NAMALWA (cell line): Measurements from ENCODE around the gene KCND2.
A peak's percentile ranks its signal among the peaks of the same experiment; 100 is the strongest.

Experiments
- DNase-seq: peaks from one replicate; pipeline ENCODE4 v3.0.0-alpha.2; 2015; ENCODE audit warnings: low spot score

KCND2 gene

DNA sequence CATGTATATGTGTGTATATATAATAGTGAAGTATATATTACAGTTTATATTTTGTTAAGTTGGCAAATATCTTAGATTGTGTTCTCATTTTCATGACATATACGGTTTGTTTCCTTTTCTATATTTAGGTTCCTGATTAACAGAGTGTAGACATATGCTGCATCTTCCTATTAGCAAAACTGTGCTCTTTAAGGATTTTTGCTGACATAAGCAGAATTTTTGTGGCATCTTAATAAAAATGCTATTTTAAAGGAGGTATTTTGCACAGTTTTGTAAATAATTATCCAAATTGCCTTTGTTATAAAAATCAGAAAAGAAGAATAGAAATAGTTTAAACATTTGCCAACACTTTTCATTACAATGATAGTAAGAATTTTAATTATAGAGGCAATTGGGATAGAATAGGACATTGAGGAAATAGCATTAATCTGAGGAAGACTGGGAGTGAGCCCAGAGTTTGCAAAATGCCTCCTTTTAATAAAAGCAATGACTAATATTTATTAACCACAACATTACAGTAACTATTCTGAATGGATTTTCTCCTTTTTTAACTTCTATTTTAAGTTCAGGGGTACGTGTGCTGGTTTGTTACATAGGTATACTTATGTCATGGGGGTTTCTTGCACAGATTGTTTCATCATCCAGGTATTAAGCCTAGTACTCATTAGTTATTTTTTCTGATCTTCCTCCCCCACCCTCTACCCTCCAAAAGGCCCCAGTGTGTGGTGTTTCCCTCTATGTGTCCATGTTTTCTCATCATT, 38.2 kb downstream of the KCND2 start:
- DNase-seq: no peak

DNA sequence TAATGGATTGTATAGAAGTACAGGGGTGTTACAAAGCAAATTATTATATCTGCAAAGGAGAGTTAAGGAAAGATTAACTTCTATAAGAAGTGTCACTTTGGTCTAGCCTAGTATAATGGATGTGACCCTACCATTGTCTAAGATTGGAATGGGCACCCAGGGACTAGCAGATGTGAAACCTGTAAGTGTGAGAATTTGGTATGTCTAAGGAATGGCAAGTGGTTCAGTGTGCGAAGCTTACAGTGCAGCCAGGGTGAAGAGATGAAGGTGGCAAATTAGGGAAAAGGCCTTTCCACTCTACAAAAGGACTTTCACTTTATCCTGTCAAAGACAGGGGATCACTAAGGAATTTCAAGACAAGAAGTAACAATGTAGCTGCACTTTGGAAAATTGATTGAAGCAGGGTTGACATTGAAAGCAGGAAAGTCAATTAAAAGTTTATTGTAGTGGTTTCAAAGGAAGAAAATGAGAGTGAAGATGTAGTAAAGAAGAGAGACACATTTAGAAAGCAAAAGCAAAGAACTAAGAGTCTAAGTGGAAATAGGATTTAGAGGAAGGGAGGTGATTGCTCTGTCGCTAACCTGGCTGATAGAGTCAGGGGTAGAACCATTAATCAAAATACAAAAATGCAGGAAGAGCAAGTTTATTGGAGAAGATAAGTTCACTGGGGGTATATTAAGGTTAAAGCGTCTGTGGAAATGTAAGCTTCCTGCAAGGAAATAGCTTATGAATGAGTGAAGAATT, 47.4 kb downstream of the KCND2 start:
- no peak for DNase-seq

DNA sequence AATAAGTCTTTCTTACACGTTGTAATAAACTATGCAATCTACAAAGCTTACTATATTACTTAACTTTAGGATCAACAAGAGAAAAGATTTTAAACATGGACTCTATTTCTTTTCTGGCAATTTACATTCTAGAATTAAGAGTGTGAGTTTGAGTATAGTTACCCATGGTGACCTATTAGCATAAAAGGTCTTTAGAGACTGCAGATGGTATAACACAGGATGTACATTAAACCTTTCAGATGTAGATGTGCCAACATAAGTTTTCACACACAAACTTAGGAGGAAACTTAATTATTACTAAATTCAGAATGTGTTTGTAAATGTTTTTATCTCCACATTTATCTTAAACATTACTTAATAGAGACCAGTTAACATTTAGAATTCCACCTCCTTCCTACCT, 54.1 kb downstream of the KCND2 start:
- DNase-seq: no peak

DNA sequence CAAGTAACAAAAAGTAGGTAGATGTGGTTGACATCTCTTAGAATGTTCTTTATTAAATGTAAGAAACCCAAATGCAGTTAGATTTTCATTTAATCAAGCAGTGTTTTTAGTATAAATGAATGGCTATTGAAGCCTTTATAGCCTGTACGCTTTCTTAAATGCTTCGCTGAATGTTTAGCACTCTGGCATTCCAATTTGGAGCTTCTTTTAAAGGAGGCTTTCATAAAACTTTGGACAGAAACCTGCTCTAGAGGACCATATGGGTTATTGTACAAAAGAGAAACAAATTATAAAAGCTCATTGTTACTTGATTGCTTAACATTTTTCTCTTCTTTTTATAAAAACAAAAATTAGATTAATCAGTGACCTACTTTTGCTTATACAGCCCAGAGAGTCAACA, 59.5 kb downstream of the KCND2 start:
- DNase-seq: no peak

DNA sequence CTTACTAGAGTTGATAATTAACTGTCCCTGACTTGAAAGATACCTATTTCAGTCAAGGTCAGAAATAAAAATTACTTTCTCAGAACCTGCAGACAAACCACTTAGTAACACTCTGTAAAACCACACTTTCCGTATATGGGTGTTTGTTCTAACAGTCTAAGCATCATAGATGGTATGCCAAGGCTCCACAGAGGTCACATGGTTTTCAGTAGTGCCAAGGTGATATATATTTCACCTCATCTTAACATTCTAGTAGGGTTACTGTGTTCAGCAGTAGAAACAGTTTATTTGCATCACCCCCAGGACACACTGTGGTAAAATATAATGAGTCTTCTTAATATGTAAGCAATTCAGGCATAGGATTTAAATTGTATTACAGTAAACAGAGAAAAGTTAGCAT, 61.5 kb downstream of the KCND2 start:
- DNase-seq: no peak

DNA sequence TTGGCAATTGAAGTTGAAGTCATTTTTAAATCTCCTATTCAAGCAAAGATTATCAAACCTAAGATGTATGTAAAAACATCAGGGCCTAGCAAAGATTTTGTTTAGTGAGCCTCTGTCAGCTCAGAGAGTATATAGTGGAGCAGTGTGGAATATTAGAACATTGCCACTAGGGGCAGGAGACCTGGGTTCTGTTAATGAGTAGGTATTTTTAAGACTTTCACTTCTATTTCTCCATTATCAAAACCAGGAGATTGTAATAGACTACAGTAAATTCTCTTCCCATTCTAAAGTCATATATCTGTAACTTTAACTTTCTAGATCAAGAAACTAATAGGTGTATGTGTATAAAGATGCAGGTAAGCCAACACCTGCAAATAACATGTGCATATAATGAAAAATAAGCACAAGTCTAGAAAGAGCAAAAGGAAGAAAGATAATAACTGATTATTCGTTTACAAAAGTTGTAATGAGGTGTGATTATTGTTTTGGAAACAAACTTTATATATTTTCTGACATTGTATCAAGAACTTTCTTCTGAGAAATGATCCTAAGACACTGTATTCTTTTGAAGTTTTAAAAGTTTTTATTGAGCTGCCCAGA, 64.4 kb downstream of the KCND2 start:
- peak; percentile 68 for DNase-seq

DNA sequence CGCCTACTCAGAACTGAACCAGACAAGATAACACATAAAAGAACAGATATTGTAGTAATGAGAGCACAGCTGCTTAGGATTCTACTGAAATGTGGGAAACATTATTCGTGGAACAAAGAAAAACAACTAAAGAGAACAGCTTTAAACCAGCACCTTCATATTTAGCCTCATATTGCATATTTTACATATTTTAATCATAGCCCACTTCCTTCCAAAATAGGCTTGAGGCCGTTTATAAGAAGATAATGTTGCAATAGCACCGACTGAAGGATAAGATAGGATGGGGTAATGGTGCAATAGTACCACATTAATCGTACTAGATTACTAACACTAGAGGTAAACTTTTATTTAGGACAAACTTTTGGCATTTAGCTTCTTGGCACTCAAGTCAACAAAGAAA, 71.3 kb downstream of the KCND2 start:
- DNase-seq: no peak

DNA sequence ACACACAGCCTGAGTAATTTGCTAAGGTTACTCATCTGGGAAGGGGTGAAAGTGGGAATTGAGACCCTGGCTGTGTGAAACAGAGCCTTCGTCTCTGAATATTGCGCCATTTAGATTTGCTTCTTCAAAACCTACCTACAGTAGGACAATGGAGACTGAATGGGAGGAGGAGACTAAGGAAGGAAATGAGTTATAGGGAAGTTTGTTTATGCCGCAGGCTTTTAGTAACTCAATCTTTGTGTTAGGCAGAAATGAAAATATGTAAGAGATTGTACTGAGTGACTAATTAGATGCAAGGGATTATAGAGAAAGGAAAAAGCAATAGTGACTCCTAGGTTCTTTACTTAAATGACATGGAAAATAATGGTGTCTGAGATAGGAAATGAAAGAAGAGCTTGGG, 80.2 kb downstream of the KCND2 start:
- DNase-seq: no peak

DNA sequence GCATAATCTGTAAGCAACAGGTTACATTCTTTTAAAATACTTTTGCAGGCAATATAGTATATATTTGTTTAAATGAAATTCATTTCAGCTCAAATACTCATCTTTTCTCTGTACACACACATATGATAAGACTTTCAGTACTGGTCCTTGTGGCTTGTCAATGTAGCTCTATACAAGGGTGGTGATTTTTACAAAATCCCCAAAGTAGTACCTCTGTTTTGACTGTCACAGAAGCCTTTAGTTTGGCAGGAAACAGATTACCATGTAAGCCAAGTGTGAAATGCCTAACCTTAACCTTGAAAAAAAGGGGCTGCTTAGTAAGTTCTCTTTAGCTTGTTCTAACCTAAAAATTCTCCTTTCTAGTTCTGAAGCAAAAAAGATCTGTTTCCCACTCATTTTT, 87.9 kb downstream of the KCND2 start:
- no peak for DNase-seq

DNA sequence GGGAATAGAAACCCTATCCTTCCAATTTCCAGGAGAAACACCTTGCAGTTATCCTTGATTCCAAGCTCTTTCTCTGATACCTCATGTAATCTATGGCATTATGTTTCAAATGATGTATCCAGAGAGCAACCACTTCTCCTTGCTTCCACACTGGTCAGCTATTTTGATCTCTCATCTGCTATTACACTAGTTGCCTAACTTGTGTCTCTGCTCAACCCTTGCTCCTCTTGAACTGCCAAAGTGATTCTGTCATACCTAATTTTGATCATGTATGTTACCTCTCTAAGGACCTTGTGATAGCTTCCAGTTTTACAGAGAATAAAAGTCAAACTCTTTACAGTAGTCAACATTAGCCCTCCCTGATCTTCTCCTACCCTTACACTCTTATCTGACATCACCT, 90.4 kb downstream of the KCND2 start:
- no peak for DNase-seq

DNA sequence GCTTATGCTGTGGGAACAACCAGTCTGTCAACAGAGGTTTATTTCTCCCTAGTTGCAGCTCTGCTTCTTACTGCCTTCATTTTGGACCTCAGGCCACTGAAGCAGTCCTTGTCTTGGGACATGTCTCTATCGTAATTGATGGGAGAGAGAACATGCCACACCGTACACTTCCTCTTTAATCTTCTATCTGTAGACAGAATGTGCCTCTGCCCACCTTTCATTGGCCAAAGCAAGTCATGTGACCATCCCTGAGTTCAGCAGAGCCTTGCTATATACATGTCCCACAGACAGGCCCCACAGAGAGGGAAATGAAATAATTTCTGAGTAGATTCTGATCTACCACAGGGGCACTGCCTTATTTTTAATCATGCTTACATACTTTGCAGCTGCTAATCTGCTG, 98.0 kb downstream of the KCND2 start:
- DNase-seq: peak; percentile 82

DNA sequence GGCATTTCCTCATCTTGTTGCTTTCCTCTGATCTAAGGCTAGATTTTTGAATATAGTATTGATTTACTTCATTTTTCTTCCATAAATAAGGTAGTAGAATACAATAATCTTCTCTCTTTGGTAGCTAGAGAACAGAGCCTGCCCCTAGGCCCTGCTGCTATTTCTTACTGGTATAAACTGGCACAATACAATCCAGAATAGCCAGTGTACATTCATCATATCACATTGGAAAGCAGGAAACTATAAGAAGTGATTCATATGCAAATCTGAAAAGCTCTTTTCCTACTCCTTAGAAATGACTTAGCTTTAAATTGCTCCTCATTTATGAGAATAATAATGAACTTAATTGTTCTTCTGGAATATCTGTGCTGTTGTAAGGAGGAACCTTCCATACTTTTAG, 100.2 kb downstream of the KCND2 start:
- no peak for DNase-seq

DNA sequence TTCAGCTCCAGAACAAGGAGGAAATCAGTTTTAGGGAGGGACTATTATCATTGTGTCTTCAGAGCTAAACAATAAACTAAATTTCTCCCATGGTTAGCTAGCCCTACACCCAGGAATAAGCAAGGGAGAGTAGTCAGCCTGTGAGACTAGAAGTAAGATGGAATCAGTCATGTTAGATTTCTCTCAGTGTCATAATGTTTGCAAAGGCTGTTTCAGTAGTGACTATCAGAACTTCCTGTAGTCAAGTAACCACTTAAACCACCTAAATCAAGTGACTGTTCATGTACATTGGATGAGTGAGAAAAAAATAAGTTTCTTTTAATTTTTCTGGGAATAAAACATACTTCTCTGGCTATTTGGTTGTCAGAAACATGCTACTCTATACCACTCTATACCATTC, 121.6 kb downstream of the KCND2 start:
- no peak for DNase-seq

DNA sequence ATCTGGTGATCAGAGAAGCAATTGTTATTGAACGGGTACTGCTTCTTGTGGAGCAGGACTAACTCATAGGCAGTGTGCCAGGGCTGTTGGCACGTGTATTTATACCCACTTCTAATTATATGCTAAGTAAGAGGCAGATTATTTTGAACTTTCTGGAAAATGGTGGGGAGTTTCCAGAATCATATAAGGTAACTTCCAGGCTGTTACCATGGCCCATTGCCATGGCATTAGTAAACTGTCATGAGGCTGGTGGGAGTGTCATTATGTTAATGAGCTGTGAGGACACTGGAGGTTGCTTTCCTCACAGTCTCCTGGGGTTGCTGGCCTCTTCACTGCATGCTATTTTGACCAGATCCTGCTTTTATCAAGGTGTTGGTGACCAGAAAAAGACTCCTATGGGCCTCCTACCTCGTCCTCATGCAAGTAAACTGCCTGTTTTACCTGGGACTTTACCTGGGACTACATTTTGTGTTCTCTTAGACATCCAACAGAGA, 122.6 kb downstream of the KCND2 start:
- DNase-seq: no peak

DNA sequence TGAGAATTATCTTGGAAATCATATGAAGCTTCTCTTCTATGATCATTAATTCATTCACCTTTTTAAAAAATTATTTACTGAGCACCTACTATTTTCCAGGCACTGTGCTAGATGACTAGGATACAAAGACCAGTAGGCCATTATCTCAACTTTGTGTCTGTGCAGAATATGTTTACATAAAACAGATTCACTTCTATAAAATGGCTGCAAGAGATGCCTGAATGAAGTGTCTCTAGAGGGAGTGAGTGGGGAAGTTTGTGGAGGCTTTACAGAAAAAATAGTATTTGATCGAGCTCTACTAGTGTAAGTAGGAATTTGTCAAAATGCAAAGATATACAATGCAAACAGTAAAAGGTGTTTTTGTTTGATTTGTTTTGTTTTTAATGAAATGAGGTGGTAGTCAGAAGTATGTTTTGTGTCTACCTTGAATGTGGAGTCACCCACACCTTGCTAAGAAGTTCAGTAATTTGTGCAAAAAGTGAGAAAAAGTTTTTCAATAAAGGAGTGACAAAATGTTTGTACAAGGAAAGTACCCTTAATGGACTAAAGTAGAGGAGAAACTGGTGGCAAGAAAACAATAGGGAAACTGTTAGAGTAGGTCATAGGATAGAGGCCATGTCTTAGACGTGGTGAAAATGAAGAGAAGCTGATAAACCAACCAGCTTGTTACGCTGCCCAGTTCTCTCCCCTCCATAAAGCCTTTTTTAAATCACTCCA, 125.5 kb downstream of the KCND2 start:
- no peak for DNase-seq

DNA sequence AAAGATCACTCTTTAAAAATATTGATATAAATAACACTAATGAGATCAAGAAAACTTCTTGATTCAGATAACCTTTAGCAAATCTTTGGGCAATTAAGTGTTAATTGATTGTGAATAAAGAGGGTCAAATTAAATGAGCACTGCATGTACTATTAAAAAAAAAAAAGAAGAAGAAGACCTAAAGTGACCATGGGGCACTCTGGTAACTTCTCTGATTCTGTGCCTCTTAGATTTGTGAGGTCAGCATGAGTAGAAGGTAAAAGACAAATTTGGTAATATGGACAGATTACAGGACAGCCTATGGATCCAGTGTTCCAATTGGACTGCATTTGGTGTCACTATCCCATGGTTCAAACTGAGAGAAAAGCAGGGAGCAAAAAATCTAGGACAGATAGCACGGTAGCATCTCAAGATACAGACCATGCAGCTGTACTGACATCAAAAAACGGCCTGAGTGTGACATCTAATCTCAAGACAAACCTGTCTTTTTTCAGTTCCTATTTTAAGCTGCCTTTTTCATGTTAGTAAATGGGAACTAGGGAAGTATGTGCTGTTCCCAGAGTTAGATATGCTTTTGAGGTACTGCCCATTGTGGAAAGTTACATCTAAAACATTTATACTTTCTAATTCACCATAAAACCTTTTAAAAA, 128.0 kb downstream of the KCND2 start:
- no peak for DNase-seq

DNA sequence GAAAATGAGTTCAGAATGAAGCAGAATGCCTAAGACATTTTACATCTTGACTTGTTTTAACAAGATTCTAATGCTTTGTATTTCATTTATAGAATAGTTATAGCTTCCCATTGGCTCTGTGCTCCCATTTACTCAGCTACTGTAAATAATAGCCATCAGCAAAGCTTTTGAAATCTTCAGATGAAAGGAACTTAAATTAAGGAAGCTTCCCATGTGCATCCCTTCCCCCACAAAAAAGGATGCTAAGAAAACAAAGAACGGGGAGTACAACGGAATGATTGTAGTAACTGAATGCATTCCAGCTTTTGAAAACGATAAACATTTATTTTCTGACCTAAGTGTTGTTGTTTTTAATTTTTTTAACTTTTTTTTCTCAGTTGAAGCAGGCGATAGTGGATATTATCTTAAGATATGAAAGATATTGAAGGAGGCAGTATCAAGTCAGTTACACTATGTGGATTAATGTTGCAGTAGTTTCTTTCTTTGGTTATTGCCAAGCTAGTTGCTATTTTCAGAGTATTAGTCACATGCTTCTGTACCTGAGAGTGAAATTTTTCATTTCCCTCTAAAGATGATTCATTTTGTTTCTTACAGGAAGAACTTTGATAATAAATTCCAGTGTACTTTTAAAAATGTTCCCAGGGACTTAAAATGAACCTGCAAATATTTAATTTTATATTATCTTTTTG, 129.2 kb downstream of the KCND2 start:
- DNase-seq: no peak

DNA sequence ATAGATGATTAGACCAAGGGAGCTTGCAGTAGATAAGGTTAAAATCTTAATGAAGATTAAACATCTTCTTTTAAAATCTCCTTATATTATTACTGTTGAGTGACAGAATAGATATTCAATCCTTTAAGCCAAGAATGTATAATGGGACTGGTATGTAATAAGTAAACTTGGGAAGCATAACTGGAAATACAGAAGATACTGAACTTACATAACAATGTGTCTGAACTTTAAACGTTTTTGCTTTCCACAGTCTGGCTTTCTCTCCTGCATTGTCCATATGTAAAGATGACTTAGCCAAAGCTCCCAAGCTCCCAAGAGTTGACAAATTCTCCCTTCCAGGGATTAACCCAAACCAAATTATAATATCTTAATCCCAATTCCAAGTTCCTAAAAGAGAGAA, 129.8 kb downstream of the KCND2 start:
- no peak for DNase-seq

DNA sequence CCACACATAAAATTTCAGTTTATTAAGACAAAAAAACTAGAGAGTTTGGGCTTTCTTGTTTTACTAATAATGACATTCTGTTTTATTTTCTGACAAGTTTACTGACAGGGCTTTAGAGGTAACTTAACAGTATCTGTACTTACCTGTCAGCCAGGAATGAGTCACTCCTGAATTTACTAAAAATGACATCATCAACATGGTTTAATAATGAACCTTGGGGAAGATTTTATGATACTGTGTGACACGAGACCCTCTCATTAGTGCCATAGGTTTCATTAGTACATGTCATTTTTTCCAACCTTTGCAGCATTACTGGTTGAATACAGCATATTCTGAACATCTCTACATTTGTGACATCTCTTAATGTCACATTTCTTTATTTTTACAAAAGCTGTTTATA, 131.1 kb downstream of the KCND2 start:
- no peak for DNase-seq

DNA sequence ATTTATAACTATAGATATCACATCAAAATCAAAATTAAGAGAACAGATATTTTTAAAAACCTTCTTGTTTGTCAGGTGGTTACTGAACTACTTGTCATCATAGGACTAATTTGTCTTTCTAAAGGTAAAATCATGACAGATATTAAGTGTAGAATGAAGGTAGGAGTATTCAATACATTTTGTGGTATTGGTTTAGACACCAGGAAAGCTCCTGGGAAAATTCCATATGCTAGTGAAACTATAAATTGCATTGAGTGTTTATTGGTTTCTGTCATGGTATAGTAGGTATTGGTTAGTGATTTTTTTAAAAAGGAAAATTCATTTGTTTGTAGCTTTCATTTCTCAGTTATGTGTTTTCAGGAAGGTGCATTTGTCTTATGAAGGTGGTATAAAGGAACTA, 132.7 kb downstream of the KCND2 start:
- no peak for DNase-seq

DNA sequence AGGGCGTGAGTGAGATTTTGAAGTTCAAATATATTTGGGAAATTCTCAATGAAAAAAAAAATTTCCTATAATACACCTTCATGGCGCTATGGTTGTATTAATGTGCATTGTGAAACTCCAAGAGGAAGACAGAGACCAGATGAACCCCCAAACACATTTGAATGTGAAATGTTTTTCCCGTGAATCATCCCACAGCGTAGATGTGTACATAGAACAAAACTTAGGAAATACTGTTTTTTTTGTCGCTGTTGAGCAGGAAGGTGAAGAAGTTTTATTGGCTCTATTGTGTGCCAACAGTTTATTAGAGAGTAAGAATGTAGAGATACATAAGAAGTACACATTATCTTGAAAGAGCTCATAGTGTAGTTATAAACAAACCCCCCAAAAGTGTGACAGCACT, 134.0 kb downstream of the KCND2 start:
- DNase-seq: no peak
